Loucy (cell line): ENCODE data around the gene CELA2B.

Source experiments
- H2AFZ ChIP-seq: fragments of 200-600 bp; sonication (generic); 2 replicates; pipeline ENCODE4 v1.6.0; 2016; ENCODE audit warnings: antibody characterized with exemption, mild to moderate bottlenecking, low read length, moderate library complexity
- H3F3A ChIP-seq: fragments of 200-600 bp; 2 replicates; pipeline ENCODE4 v1.6.0; 2016; ENCODE audit warnings: antibody characterized with exemption, low read depth, mild to moderate bottlenecking
- H3K27me3 ChIP-seq: fragments of 200-600 bp; sonication (generic); 2 replicates; pipeline ENCODE4 v1.6.1; 2014; ENCODE audit warnings: low read length, mild to moderate bottlenecking; ENCODE audit not compliant: insufficient read depth, poor library complexity, severe bottlenecking
- H3K36me3 ChIP-seq: fragments of 200-600 bp; sonication (generic); 2 replicates; pipeline ENCODE4 v1.6.1; 2016; ENCODE audit warnings: low read length; ENCODE audit not compliant: insufficient read depth
- H3K4me1 ChIP-seq: fragments of 200-600 bp; sonication (generic); 2 replicates; pipeline ENCODE4 v1.5.1; 2014; ENCODE audit warnings: low read length, mild to moderate bottlenecking; ENCODE audit not compliant: insufficient read depth, poor library complexity, severe bottlenecking
- H3K4me2 ChIP-seq: fragments of 200-600 bp; sonication (generic); 2 replicates; pipeline ENCODE4 v1.6.0; 2014; ENCODE audit warnings: antibody characterized with exemption, low read length, low read depth, mild to moderate bottlenecking; ENCODE audit not compliant: poor library complexity, severe bottlenecking
- H3K4me3 ChIP-seq: fragments of 200-600 bp; sonication (generic); 2 replicates; pipeline ENCODE4 v1.5.1; 2014; ENCODE audit warnings: low read length, mild to moderate bottlenecking, mixed read lengths; ENCODE audit not compliant: poor library complexity, severe bottlenecking
- H3K79me2 ChIP-seq: fragments of 200-600 bp; sonication (generic); 2 replicates; pipeline ENCODE4 v1.6.1; 2014; ENCODE audit warnings: low read length; ENCODE audit not compliant: insufficient read depth
- H3K9ac ChIP-seq: fragments of 200-600 bp; sonication (generic); 2 replicates; pipeline ENCODE4 v1.6.0; 2014; ENCODE audit warnings: mild to moderate bottlenecking, low read depth, low read length, moderate library complexity; ENCODE audit not compliant: poor library complexity, severe bottlenecking
- H3K9me2 ChIP-seq: fragments of 200-600 bp; sonication (generic); replicated peaks from 2 replicates; pipeline ENCODE4 v1.6.1; 2016; ENCODE audit warnings: low read depth, low read length, mixed read lengths
- H3K9me3 ChIP-seq: fragments of 200-600 bp; sonication (generic); 2 replicates; pipeline ENCODE4 v1.6.1; 2014; ENCODE audit warnings: mild to moderate bottlenecking, antibody characterized with exemption, low read length, low read depth; ENCODE audit not compliant: insufficient read depth
- H4K20me1 ChIP-seq: fragments of 200-600 bp; sonication (generic); 2 replicates; pipeline ENCODE4 v1.6.0; 2014; ENCODE audit warnings: antibody characterized with exemption, low read length, mild to moderate bottlenecking; ENCODE audit not compliant: insufficient read depth, poor library complexity, severe bottlenecking
- CTCF ChIP-seq: fragments of 200-600 bp; sonication (generic); conservative IDR thresholded peaks from 2 replicates; pipeline ENCODE4 v1.5.1; 2014; ENCODE audit warnings: mild to moderate bottlenecking, antibody characterized with exemption, low read length
- EZH2phosphoT487 ChIP-seq: fragments of 200-600 bp; IDR thresholded peaks from 2 replicates; pipeline ENCODE4 v1.6.1; 2018; ENCODE audit warnings: antibody characterized with exemption, mild to moderate bottlenecking, moderate library complexity, borderline replicate concordance

Gene CELA2B

GRCh38 chr1:15442759-15443158 lies 33.1 kb upstream of the CELA2B start:
- Histone ChIP-seq H3K27me3 (no peaks in the 10 kb centered on the region), H4K20me1 (no peaks in the 10 kb centered on the region), H3K4me3 (no peak overlapping the region), H3K36me3 (no peaks in the 10 kb centered on the region), H3K4me1 (no peaks in the 10 kb centered on the region), H3K9ac (no peak overlapping the region), H3K9me2 (no peaks in the 10 kb centered on the region), H3K9me3 (no peaks in the 10 kb centered on the region), H3F3A (no peaks in the 10 kb centered on the region), H2AFZ (no peak overlapping the region), H3K4me2 (no peak overlapping the region), H3K79me2 (no peaks in the 10 kb centered on the region)
- TF ChIP-seq CTCF (no peak), EZH2phosphoT487 (no peak)

GRCh38 chr1:15443281-15443680 lies 32.6 kb upstream of the CELA2B start:
- no peak overlapping the region for H3K4me2 ChIP-seq
- no peaks in the 10 kb centered on the region for H3F3A ChIP-seq
- H2AFZ ChIP-seq, result no peak overlapping the region
- no peaks in the 10 kb centered on the region for H3K36me3 ChIP-seq
- no peaks in the 10 kb centered on the region for H4K20me1 ChIP-seq
- H3K9ac ChIP-seq, result no peak overlapping the region
- TF ChIP-seq EZH2phosphoT487, result no peak
- TF ChIP-seq CTCF, result no peak
- H3K4me1 ChIP-seq, result no peaks in the 10 kb centered on the region
- H3K9me3 ChIP-seq, result no peaks in the 10 kb centered on the region
- no peak overlapping the region for H3K4me3 ChIP-seq
- no peaks in the 10 kb centered on the region for H3K79me2 ChIP-seq
- H3K9me2 ChIP-seq, result no peaks in the 10 kb centered on the region
- H3K27me3 ChIP-seq, result no peaks in the 10 kb centered on the region

GRCh38 chr1:15444468-15445389 lies 31.2 kb upstream of the CELA2B start:
- Histone ChIP-seq H3K9ac (no peak overlapping the region), H3K79me2 (no peaks in the 10 kb centered on the region), H3F3A (no peaks in the 10 kb centered on the region), H3K4me3 (no peak overlapping the region), H4K20me1 (no peaks in the 10 kb centered on the region), H3K4me2 (no peak overlapping the region), H3K27me3 (no peaks in the 10 kb centered on the region), H3K9me3 (no peaks in the 10 kb centered on the region), H3K4me1 (no peaks in the 10 kb centered on the region), H3K9me2 (no peaks in the 10 kb centered on the region), H2AFZ (no peak overlapping the region), H3K36me3 (no peaks in the 10 kb centered on the region)
- TF ChIP-seq EZH2phosphoT487 (no peak), CTCF (no peak)
